HCT116 (cell line): Measurements from ENCODE around the gene PYGO2.

Source experiments
- CTCF ChIP-seq, 3 experiments: fragments of 200-600 bp in 1 of 3; sonication (generic) in 1 of 3; IDR thresholded peaks in 2 of 3; conservative IDR thresholded peaks in 1 of 3; 2 replicates each; pipeline ENCODE4 v1.5.1; 2012 to 2017; ENCODE audit warnings: low read depth in 2 of 3, low read length in 2 of 3, antibody characterized with exemption in 1 of 3, borderline replicate concordance in 1 of 3, control low read depth in 1 of 3, mild to moderate bottlenecking in 1 of 3, mixed read lengths in 1 of 3, mixed run types in 1 of 3, moderate library complexity in 1 of 3; ENCODE audit not compliant: insufficient read depth in 1 of 3
- EGR1 ChIP-seq: IDR thresholded peaks from 2 replicates; pipeline ENCODE4 v1.6.1; 2012; ENCODE audit warnings: low read depth
- POLR2A ChIP-seq: IDR thresholded peaks from 2 replicates; pipeline ENCODE4 v1.7.0; 2011; ENCODE audit warnings: borderline replicate concordance; ENCODE audit not compliant: insufficient read depth, insufficient read length; ENCODE audit errors: extremely low read depth
- RAD21 ChIP-seq: IDR thresholded peaks from 2 replicates; pipeline ENCODE4 v1.6.1; 2012; ENCODE audit warnings: low read depth, mild to moderate bottlenecking
- ZFX ChIP-seq: fragments of 450-650 bp; IDR thresholded peaks from 2 replicates; pipeline ENCODE4 v1.6.1; 2017
- ZNF274 ChIP-seq: fragments of 200-500 bp; sonication (Bioruptor generic); IDR thresholded peaks from 2 replicates; pipeline ENCODE4 v1.6.1; 2014; ENCODE audit warnings: mild to moderate bottlenecking, low read depth, low read length, inconsistent platforms

- no peak for TF ChIP-seq ZNF274
- TF ChIP-seq RAD21: no peak
- no peak for TF ChIP-seq POLR2A
- no peak for TF ChIP-seq ZFX
- no peak for TF ChIP-seq CTCF (IDR thresholded peaks at IDR 0.05 in 2 of 3, conservative IDR thresholded peaks at IDR 0.05 in 1 of 3; ENCODE audit: borderline replicate concordance in 1 of 3, insufficient read depth in 1 of 3, low read depth in 2 of 3, low read length in 2 of 3)
- TF ChIP-seq EGR1: no peak
Measured at GRCh38 chr1:154993572-154994268, 32.1 kb upstream of the PYGO2 start, which contains the start of gene LENEP.
